Peyer's patch (tissue), 4 donors: ENCODE results near the gene RAE1.

Experiments
- POLR2A ChIP-seq, 2 donors: fragments of 450-650 bp; IDR thresholded peaks; one replicate each; pipeline ENCODE4 v1.5.1; 2017; ENCODE audit warnings: antibody characterized with exemption in 2 of 2, mild to moderate bottlenecking in 2 of 2, moderate library complexity in 2 of 2
- TF ChIP-seq, protein P1 (sequence below), 6 experiments: fragments of 450-650 bp in 4 of 6; fragments of 200-600 bp in 2 of 6; sonication (generic) in 1 of 6; IDR thresholded peaks; one replicate each; pipeline ENCODE4 v1.5.1; 2017 to 2019; ENCODE audit warnings: antibody characterized with exemption in 6 of 6, mild to moderate bottlenecking in 3 of 6, moderate library complexity in 1 of 6

DNA sequence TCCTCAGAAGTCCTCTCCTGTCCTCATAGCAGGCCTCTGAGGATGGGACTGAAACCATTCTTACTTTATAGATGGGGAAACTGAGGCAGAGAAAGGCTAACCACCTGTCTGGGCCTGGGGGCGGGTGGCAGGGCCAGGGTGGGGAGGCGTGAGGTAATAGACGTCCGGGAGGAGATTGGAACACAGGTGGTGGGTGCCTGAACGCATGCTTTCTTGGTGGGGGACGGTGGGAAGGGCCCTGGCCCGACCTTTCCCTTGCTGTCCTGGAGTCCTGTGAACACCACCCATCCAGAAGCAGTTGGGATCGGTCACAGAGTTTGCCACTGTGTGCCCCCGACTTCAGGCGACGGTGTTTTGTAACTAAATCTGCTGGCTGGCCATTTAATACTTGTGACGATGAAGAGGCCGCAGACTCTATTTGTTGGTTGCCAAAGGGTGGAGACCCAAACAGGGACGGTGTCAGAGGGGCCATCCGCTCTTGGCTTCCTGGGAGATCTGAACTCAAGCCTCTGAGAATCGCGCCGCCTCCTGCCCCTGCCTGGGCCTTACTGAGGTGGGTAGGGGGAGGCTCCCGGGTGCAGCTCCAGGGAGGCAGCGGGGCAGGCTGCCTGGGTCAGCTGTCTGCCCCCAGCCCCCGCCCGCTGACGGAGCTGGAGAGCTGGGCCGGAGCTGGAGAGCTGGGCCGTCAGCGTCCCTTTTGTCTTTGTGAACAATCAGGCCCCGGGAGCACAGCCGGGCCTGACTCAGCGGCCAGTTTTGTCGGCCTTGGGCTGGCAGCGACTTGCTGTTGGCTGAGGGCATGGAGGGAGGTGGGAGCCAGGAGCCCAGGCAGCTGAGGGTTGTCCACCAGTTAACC is 44.3 kb downstream of the RAE1 start:
- no peak for TF ChIP-seq POLR2A (IDR thresholded peaks at IDR 0.05)
- TF ChIP-seq, protein P1, sequence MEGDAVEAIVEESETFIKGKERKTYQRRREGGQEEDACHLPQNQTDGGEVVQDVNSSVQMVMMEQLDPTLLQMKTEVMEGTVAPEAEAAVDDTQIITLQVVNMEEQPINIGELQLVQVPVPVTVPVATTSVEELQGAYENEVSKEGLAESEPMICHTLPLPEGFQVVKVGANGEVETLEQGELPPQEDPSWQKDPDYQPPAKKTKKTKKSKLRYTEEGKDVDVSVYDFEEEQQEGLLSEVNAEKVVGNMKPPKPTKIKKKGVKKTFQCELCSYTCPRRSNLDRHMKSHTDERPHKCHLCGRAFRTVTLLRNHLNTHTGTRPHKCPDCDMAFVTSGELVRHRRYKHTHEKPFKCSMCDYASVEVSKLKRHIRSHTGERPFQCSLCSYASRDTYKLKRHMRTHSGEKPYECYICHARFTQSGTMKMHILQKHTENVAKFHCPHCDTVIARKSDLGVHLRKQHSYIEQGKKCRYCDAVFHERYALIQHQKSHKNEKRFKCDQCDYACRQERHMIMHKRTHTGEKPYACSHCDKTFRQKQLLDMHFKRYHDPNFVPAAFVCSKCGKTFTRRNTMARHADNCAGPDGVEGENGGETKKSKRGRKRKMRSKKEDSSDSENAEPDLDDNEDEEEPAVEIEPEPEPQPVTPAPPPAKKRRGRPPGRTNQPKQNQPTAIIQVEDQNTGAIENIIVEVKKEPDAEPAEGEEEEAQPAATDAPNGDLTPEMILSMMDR (IDR thresholded peaks at IDR 0.05), result no peak
